SIG-M5 treated with dmso at 0.1 percent for 504 hours (cell line): ENCODE results near the gene COL4A5.

Experiments
- DNase-seq: peaks from one replicate; lab custom pipeline; 2025; ENCODE audit not compliant: unreplicated experiment; lab: John Stamatoyannopoulos, UW

Gene COL4A5

DNA sequence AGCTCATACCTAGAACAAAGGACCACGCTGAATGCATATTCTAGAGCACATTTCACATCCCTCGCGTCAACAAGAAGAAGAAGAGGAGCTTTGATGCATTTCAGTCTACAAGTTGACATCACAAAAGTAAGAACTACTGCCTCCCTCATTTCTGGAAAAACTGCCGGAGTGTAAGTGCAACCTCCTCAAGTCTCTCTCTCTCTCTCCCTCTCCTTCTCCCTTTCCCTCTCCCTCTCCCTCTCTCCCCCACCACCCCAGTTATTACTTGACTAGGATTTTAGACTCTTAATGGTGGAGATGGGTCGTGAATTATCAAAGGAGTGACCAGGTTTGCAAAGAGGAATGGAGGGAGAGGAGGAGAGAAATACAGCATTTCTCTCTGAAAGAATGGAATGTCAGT lies 298.1 kb downstream of the COL4A5 start:
- DNase-seq: no peak

DNA sequence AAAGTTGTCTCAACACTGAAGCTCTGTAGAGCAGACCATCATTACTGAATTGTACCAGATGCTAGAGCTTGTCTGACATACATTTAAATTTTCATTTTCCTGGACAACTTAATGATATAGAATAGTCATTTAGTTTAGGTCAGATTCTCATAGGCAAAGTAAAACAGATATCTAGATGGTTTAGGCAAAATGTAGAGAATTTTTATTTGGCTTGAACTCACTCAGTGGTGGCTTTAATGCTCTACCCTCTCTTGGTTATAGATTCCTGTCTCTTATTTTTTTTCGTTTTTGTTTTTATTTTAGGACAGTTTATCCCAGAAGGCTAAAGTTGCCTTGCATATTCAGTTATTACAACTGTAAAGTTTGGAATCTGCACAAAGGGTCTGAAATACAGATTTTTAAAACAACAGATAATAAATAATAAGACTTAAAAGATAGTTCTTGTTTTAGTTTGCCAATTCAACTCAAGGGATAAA lies 300.7 kb downstream of the COL4A5 start:
- no peak for DNase-seq
